HG02610 (cell line): ENCODE results near the gene ARHGAP10.

Experiments used
- ATAC-seq: cut with Tn5 transposase; IDR thresholded peaks from one replicate; pipeline ENCODE4 v1.9.1; 2021; ENCODE audit warnings: mild to moderate bottlenecking, moderate library complexity; ENCODE audit not compliant: unreplicated experiment

The ARHGAP10 gene

GRCh38 chr4:147730333-147730732 lies 1.6 kb upstream of the ARHGAP10 start:
- ATAC-seq: no peak

- peak; percentile 17 for ATAC-seq
Observed at GRCh38 chr4:147732518-147733235, 789 bp downstream of the ARHGAP10 start.

- ATAC-seq: no peak
Observed at GRCh38 chr4:147733716-147734344, 1.9 kb downstream of the ARHGAP10 start.

GRCh38 chr4:147734496-147734895 lies 2.6 kb downstream of the ARHGAP10 start:
- ATAC-seq: no peak

- peak; percentile 29 for ATAC-seq
Observed at GRCh38 chr4:147735413-147736301, 3.8 kb downstream of the ARHGAP10 start.

- ATAC-seq: no peak
Observed at GRCh38 chr4:147736458-147736857, 4.6 kb downstream of the ARHGAP10 start.

GRCh38 chr4:147737623-147738022 lies 5.7 kb downstream of the ARHGAP10 start:
- no peak for ATAC-seq

GRCh38 chr4:147739239-147739823 lies 7.4 kb downstream of the ARHGAP10 start:
- no peak for ATAC-seq

GRCh38 chr4:147740176-147740575 lies 8.3 kb downstream of the ARHGAP10 start:
- no peak for ATAC-seq

- no peak for ATAC-seq
Observed at GRCh38 chr4:147741190-147741788, 9.4 kb downstream of the ARHGAP10 start.

GRCh38 chr4:147747787-147748454 lies 16.0 kb downstream of the ARHGAP10 start:
- ATAC-seq: no peak

GRCh38 chr4:147749811-147750321 lies 18.0 kb downstream of the ARHGAP10 start:
- ATAC-seq: peak; percentile 93

GRCh38 chr4:147753047-147753446 lies 21.2 kb downstream of the ARHGAP10 start:
- ATAC-seq: no peak

GRCh38 chr4:147754037-147754445 lies 22.2 kb downstream of the ARHGAP10 start:
- ATAC-seq: no peak

GRCh38 chr4:147755561-147756295 lies 23.8 kb downstream of the ARHGAP10 start:
- ATAC-seq: peak; percentile 66

GRCh38 chr4:147756417-147756816 lies 24.5 kb downstream of the ARHGAP10 start:
- no peak for ATAC-seq

GRCh38 chr4:147760176-147760575 lies 28.3 kb downstream of the ARHGAP10 start:
- no peak for ATAC-seq

GRCh38 chr4:147760695-147761094 lies 28.8 kb downstream of the ARHGAP10 start:
- no peak for ATAC-seq

GRCh38 chr4:147761218-147761883 lies 29.5 kb downstream of the ARHGAP10 start:
- peak; percentile 62 for ATAC-seq
